ENCODE data around the gene APOE.
"Not testable (repeated sequence)": the region's sequence is repeated elsewhere in the genome, so short reads cannot be mapped to it uniquely, and the experiment has no call there.

Gene APOE

GRCh38 chr19:44905437-44906160 lies at the start of gene APOE:
TSS of gene APOE (plus strand) at chr19:44905796. CDS start at chr19:44906625, 829 bp downstream.
- H3K4me3 ChIP-seq (ENCODE audit: low read depth in 1 of 2, low read length in 2 of 2) = peak within 1 kb of the TSS; percentile 16 to 55

DNA sequence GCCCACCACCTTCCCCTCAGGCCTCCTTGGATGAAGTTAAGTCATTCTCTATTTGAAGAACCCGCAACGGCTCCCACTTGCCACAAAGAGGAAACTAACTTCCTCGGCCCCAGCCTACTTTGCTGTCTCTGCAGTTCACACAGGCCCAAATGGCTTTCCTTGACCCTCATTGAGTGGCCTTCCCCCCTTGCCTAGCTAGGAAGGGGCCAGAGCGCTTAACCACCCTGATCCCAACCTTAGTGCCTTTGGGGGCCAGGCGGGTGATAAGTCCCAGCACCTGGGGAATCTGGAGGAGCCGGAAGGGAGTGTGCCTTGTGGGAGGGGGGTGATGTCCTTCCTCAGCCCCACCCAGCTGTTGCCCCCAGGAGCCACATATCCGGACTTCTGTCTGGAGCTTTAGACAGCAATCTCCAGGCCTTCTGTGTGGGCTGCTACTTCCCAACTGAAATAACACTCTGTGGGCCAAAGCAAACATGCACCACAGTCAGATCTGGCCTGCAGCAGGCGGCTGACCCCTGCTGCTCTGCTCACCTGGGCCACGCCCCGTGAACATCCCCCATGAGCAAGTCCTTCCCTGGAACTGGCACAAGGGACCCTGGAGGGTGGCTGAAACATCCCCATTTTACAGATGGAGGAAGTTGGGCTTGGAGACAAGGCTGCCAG lies 49.0 kb upstream of the APOE start:
- H3K9ac ChIP-seq (ENCODE audit: low read depth in 1 of 2, low read length in 2 of 2) = no peak overlapping the region
- no peaks in the 10 kb centered on the region for H3K27me3 ChIP-seq (ENCODE audit: control insufficient read depth in 1 of 2, insufficient read depth in 2 of 2, low read length in 2 of 2)
- no peak overlapping the region for H3K4me3 ChIP-seq (ENCODE audit: low read depth in 1 of 2, low read length in 2 of 2)
- H3K36me3 ChIP-seq (ENCODE audit: control insufficient read depth in 1 of 2, insufficient read depth in 2 of 2, low read length in 2 of 2) = peaks cover 0 to 14% of the 10 kb centered on the region in 2 donors
- peaks cover 12 to 17% of the 10 kb centered on the region in 2 donors for H3K4me1 ChIP-seq (ENCODE audit: control insufficient read depth in 1 of 2, insufficient read depth in 2 of 2, low read length in 2 of 2)
- H3K27ac ChIP-seq (ENCODE audit: low read depth, low read length) = no peak overlapping the region
- H3K9me3 ChIP-seq (ENCODE audit: control insufficient read depth in 1 of 2, low read length in 2 of 2) = no peaks in the 10 kb centered on the region

More at GRCh38 chr19:44905437-44906160, at the start of gene APOE:
- H3K27ac ChIP-seq (ENCODE audit: low read depth, low read length) = peak within 1 kb of the TSS; percentile 10
- peaks cover 11 to 12% of the 10 kb centered on the region in 2 donors for H3K4me1 ChIP-seq (ENCODE audit: control insufficient read depth in 1 of 2, insufficient read depth in 2 of 2, low read length in 2 of 2)
- peak within 1 kb of the TSS in 1 of 2 donors; percentile 18 for H3K9ac ChIP-seq (ENCODE audit: low read depth in 1 of 2, low read length in 2 of 2)
- peaks cover 9 to 12% of the 10 kb centered on the region in 2 donors for H3K27me3 ChIP-seq (ENCODE audit: control insufficient read depth in 1 of 2, insufficient read depth in 2 of 2, low read length in 2 of 2)
- no peaks in the 10 kb centered on the region for H3K9me3 ChIP-seq (ENCODE audit: control insufficient read depth in 1 of 2, low read length in 2 of 2)
- peaks cover 6 to 21% of the 10 kb centered on the region in 2 donors for H3K36me3 ChIP-seq (ENCODE audit: control insufficient read depth in 1 of 2, insufficient read depth in 2 of 2, low read length in 2 of 2)

DNA sequence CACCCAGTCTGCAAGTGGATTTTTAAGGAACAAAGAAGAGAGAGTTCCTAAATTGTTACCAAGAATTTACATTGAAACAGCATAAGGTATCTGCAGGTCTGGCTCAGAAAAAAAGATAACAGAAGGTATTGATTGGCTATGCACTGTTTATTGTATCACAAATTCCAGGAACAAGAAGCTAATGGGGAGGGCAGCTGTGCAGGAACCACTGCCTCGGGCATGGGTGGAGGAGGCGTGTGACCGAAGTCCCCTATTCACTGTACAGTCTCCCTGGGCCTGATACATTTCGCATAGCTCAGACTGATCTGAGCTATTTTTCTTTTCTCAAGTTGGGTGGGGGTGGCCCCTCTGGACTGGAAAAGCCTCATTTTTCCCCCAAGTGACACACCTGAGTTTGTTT lies 47.8 kb upstream of the APOE start:
- peaks cover 12 to 17% of the 10 kb centered on the region in 2 donors for H3K4me1 ChIP-seq (ENCODE audit: control insufficient read depth in 1 of 2, insufficient read depth in 2 of 2, low read length in 2 of 2)
- H3K9ac ChIP-seq (ENCODE audit: low read depth in 1 of 2, low read length in 2 of 2) = no peak overlapping the region
- peaks cover 0 to 14% of the 10 kb centered on the region in 2 donors for H3K36me3 ChIP-seq (ENCODE audit: control insufficient read depth in 1 of 2, insufficient read depth in 2 of 2, low read length in 2 of 2)
- H3K9me3 ChIP-seq (ENCODE audit: control insufficient read depth in 1 of 2, low read length in 2 of 2) = no peaks in the 10 kb centered on the region
- peak overlapping the region; percentile 10 for H3K27ac ChIP-seq (ENCODE audit: low read depth, low read length)
- no peak overlapping the region for H3K4me3 ChIP-seq (ENCODE audit: low read depth in 1 of 2, low read length in 2 of 2)
- no peaks in the 10 kb centered on the region for H3K27me3 ChIP-seq (ENCODE audit: control insufficient read depth in 1 of 2, insufficient read depth in 2 of 2, low read length in 2 of 2)

DNA sequence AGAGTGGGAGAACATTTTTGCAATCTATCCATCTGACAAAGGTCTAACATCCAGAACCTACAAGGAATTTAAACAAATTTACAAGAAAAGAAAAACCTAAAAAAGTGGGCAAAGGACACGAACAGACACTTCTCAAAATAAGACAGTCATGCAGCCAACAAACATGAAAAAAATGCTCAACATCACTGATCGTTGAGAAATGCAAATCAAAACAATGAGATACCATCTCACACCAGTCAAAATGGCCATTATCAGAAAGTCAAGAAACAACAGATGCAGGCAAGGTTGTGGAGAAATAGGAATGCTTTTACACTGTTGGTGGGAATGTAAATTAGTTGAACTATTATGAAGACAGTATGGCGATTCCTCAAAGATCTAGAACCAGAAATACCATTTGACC lies 44.0 kb upstream of the APOE start:
- Histone ChIP-seq H3K4me1 (ENCODE audit: control insufficient read depth in 1 of 2, insufficient read depth in 2 of 2, low read length in 2 of 2) (peaks cover 7 to 12% of the 10 kb centered on the region in 2 donors), H3K36me3 (ENCODE audit: control insufficient read depth in 1 of 2, insufficient read depth in 2 of 2, low read length in 2 of 2) (peaks cover 0 to 21% of the 10 kb centered on the region in 2 donors)
- H3K27ac ChIP-seq (ENCODE audit: low read depth, low read length); H3K4me3 ChIP-seq (ENCODE audit: low read depth in 1 of 2, low read length in 2 of 2); H3K27me3 ChIP-seq (ENCODE audit: control insufficient read depth in 1 of 2, insufficient read depth in 2 of 2, low read length in 2 of 2); H3K9ac ChIP-seq (ENCODE audit: low read depth in 1 of 2, low read length in 2 of 2); H3K9me3 ChIP-seq (ENCODE audit: control insufficient read depth in 1 of 2, low read length in 2 of 2): not testable (repeated sequence)

DNA sequence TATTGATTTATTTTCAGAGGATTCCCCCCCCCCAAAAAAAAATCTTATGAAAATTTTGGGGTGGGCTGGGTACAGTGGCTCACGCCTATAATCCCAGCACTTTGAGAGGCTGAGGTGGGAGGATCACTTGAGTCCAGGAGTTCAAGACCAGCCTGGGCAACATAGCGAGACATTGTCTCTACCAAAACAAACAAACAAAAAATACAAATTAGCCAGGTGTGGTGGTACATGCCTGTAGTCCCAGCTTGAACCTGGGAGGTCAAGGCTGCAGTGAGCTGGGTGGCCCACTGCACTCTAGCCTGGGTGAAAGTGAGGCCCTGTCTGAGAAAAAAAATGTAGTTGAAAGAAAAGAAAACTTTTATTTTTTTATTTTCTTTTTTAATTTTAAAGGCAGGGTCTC lies 41.6 kb upstream of the APOE start:
- Histone ChIP-seq H3K36me3 (ENCODE audit: control insufficient read depth in 1 of 2, insufficient read depth in 2 of 2, low read length in 2 of 2) (peaks cover 0 to 21% of the 10 kb centered on the region in 2 donors), H3K9ac (ENCODE audit: low read depth in 1 of 2, low read length in 2 of 2) (no peak overlapping the region), H3K27ac (ENCODE audit: low read depth, low read length) (no peak overlapping the region), H3K9me3 (ENCODE audit: control insufficient read depth in 1 of 2, low read length in 2 of 2) (no peaks in the 10 kb centered on the region), H3K4me3 (ENCODE audit: low read depth in 1 of 2, low read length in 2 of 2) (no peak overlapping the region), H3K27me3 (ENCODE audit: control insufficient read depth in 1 of 2, insufficient read depth in 2 of 2, low read length in 2 of 2) (no peaks in the 10 kb centered on the region), H3K4me1 (ENCODE audit: control insufficient read depth in 1 of 2, insufficient read depth in 2 of 2, low read length in 2 of 2) (peaks cover 2 to 3% of the 10 kb centered on the region in 2 donors)

DNA sequence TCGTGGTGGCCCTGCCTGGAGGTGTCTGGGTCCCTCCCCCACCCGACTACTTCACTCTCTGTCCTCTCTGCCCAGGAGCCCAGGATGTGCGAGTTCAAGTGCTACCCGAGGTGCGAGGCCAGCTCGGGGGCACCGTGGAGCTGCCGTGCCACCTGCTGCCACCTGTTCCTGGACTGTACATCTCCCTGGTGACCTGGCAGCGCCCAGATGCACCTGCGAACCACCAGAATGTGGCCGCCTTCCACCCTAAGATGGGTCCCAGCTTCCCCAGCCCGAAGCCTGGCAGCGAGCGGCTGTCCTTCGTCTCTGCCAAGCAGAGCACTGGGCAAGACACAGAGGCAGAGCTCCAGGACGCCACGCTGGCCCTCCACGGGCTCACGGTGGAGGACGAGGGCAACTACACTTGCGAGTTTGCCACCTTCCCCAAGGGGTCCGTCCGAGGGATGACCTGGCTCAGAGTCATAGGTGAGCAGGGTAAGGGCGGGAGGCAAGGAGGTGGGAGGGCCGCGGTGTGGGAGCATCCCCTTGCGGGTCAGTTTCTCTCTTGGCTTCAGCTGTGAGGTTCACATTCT lies 40.3 kb upstream of the APOE start:
- no peak overlapping the region for H3K9ac ChIP-seq (ENCODE audit: low read depth in 1 of 2, low read length in 2 of 2)
- peaks cover 8 to 9% of the 10 kb centered on the region in 2 donors for H3K4me1 ChIP-seq (ENCODE audit: control insufficient read depth in 1 of 2, insufficient read depth in 2 of 2, low read length in 2 of 2)
- no peaks in the 10 kb centered on the region for H3K27me3 ChIP-seq (ENCODE audit: control insufficient read depth in 1 of 2, insufficient read depth in 2 of 2, low read length in 2 of 2)
- peaks cover 0 to 17% of the 10 kb centered on the region in 2 donors for H3K36me3 ChIP-seq (ENCODE audit: control insufficient read depth in 1 of 2, insufficient read depth in 2 of 2, low read length in 2 of 2)
- H3K27ac ChIP-seq (ENCODE audit: low read depth, low read length) = no peak overlapping the region
- no peaks in the 10 kb centered on the region for H3K9me3 ChIP-seq (ENCODE audit: control insufficient read depth in 1 of 2, low read length in 2 of 2)
- no peak overlapping the region for H3K4me3 ChIP-seq (ENCODE audit: low read depth in 1 of 2, low read length in 2 of 2)

GRCh38 chr19:44866664-44867063 lies 38.9 kb upstream of the APOE start:
- H3K4me3 ChIP-seq (ENCODE audit: low read depth in 1 of 2, low read length in 2 of 2) = no peak overlapping the region
- no peaks in the 10 kb centered on the region for H3K9me3 ChIP-seq (ENCODE audit: control insufficient read depth in 1 of 2, low read length in 2 of 2)
- no peak overlapping the region for H3K27ac ChIP-seq (ENCODE audit: low read depth, low read length)
- H3K36me3 ChIP-seq (ENCODE audit: control insufficient read depth in 1 of 2, insufficient read depth in 2 of 2, low read length in 2 of 2) = peaks cover 2 to 14% of the 10 kb centered on the region in 2 donors
- H3K4me1 ChIP-seq (ENCODE audit: control insufficient read depth in 1 of 2, insufficient read depth in 2 of 2, low read length in 2 of 2) = peaks cover 9 to 11% of the 10 kb centered on the region in 2 donors
- no peaks in the 10 kb centered on the region for H3K27me3 ChIP-seq (ENCODE audit: control insufficient read depth in 1 of 2, insufficient read depth in 2 of 2, low read length in 2 of 2)
- no peak overlapping the region for H3K9ac ChIP-seq (ENCODE audit: low read depth in 1 of 2, low read length in 2 of 2)

- Histone ChIP-seq H3K27me3 (ENCODE audit: control insufficient read depth in 1 of 2, insufficient read depth in 2 of 2, low read length in 2 of 2) (no peaks in the 10 kb centered on the region), H3K4me1 (ENCODE audit: control insufficient read depth in 1 of 2, insufficient read depth in 2 of 2, low read length in 2 of 2) (peaks cover 9 to 11% of the 10 kb centered on the region in 2 donors), H3K9ac (ENCODE audit: low read depth in 1 of 2, low read length in 2 of 2) (no peak overlapping the region), H3K36me3 (ENCODE audit: control insufficient read depth in 1 of 2, insufficient read depth in 2 of 2, low read length in 2 of 2) (peaks cover 6 to 23% of the 10 kb centered on the region in 2 donors), H3K4me3 (ENCODE audit: low read depth in 1 of 2, low read length in 2 of 2) (no peak overlapping the region), H3K27ac (ENCODE audit: low read depth, low read length) (no peak overlapping the region), H3K9me3 (ENCODE audit: control insufficient read depth in 1 of 2, low read length in 2 of 2) (no peaks in the 10 kb centered on the region)
Observed at GRCh38 chr19:44867578-44867977, 38.0 kb upstream of the APOE start.

DNA sequence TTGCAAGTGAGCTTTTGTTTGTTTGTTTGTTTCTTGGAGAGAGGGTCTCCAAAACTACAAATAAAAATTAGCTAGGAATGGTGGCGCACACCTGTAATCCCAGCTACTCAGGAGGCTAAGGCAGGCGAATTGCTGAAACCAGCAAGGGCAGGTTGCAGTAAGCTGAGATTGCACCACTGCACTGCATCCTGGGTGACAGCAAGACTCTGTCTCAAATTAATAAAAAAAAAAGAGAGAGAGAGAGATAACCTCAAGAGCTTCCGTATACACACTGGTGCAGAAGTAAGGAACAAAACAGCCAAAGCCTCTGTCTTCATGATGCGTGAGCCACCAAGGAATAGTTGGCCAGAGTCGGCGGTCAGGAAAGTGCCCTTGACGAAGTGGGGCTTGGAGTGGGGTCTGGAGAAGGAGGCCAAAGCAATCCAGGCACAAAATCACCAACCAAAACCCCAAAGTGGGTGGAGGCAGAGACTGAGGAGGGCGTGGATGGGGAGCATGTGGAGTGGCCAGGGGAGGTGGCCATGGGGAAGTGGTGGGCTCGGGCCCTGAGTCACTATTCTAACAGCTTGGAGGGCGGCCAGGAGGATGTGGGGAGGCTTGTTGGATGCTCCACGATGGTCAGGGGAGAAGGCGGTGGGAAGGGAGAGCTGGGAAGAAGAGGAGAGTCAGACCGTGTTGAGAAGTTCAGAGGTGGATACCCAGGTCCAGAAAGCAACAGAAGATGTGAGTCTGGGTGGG lies 35.7 kb upstream of the APOE start:
- Histone ChIP-seq H3K36me3 (ENCODE audit: control insufficient read depth in 1 of 2, insufficient read depth in 2 of 2, low read length in 2 of 2) (peaks cover 22 to 44% of the 10 kb centered on the region in 2 donors), H3K4me1 (ENCODE audit: control insufficient read depth in 1 of 2, insufficient read depth in 2 of 2, low read length in 2 of 2) (peaks cover 9 to 11% of the 10 kb centered on the region in 2 donors), H3K9ac (ENCODE audit: low read depth in 1 of 2, low read length in 2 of 2) (no peak overlapping the region), H3K4me3 (ENCODE audit: low read depth in 1 of 2, low read length in 2 of 2) (no peak overlapping the region), H3K27me3 (ENCODE audit: control insufficient read depth in 1 of 2, insufficient read depth in 2 of 2, low read length in 2 of 2) (no peaks in the 10 kb centered on the region), H3K9me3 (ENCODE audit: control insufficient read depth in 1 of 2, low read length in 2 of 2) (no peaks in the 10 kb centered on the region), H3K27ac (ENCODE audit: low read depth, low read length) (no peak overlapping the region)

Data from duodenal mucosa (tissue), 2 donors.